ENCODE measurements around the gene SIN3B. TPM values are rescaled to one million over a fixed set of nuclear protein-coding genes. Genes with fewer than 3 reads are reported as not detected.

The SIN3B gene
- polyA plus RNA-seq, 3 donors: 7.2 to 154 (median 10.2) TPM

DNA sequence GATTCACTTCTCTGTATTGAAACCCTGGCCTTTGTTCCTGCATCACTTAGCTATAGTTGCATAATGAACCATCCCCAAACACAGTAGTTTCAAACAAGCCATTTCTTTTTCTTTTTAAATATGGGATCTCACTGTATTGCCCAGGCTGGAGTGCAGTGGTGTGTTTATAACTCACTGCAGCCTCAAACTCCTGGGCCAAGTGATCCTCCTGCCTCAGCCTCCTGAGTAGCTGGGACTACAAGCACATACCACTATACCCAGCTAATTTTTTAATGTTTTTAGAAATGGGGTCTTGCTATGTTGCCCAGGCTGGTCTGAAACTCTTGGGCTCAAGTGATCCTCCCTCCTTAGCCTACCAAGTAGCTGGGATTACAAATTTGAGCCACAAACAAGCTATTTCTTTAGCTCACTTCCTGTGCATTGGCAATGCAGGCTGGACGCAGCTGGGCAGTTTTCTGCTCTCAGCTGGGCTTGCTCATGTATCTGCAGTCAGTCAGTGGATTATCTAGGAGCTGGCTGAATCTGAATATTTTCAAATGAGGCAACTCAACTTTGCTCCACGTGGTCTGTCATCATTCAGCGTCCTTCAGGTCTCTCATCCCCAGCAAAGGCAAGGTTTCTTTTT is 49.5 kb upstream of the SIN3B start:
- Mint-ChIP-seq H3K27ac (peak overlapping the region; percentile 11 to 82 (median 42)), H3K36me3 (no peaks in the 10 kb centered on the region), H3K4me1 (peaks cover 32% of the 10 kb centered on the region), H3K9me3 (peaks cover 0 to 6% (median 2%) of the 10 kb centered on the region in 7 donors), H3K27me3 (ENCODE audit: low read depth in 3 of 3) (peaks cover 0 to 8% (median 3%) of the 10 kb centered on the region in 3 donors), H3K4me3 (peak overlapping the region in 1 of 2 donors; percentile 59)
- Histone ChIP-seq H3K4me2 (replicated peaks; ENCODE audit: extremely low read depth, low read length, poor library complexity, severe bottlenecking) (peak overlapping the region; percentile 34), H3K27me3 (ENCODE audit: control insufficient read depth in 2 of 2, insufficient read depth in 2 of 2, low read length in 2 of 2) (no peaks in the 10 kb centered on the region), H3K79me2 (ENCODE audit: insufficient read depth, low read length) (no peaks in the 10 kb centered on the region), H3K4me3 (replicated peaks in 1 of 3; ENCODE audit: low read depth in 2 of 3, low read length in 3 of 3) (no peak overlapping the region), H2AFZ (ENCODE audit: insufficient read depth, low read depth, low read length, poor library complexity, severe bottlenecking) (no peak overlapping the region), H3K9me3 (replicated peaks in 1 of 2; ENCODE audit: control insufficient read depth in 1 of 2, insufficient read depth in 1 of 2, low read length in 2 of 2) (no peaks in the 10 kb centered on the region), H4K20me1 (ENCODE audit: insufficient read depth, low read length) (no peaks in the 10 kb centered on the region), H3K9ac (ENCODE audit: insufficient read depth, low read length, poor library complexity, severe bottlenecking) (no peak overlapping the region), H3K27ac (ENCODE audit: low read depth in 1 of 2, low read length in 2 of 2) (peak overlapping the region; percentile 32), H3K4me1 (ENCODE audit: control insufficient read depth in 1 of 2, insufficient read depth in 2 of 2, low read length in 2 of 2) (peaks cover 28 to 36% of the 10 kb centered on the region in 2 donors), H3K36me3 (replicated peaks in 1 of 2; ENCODE audit: control insufficient read depth in 1 of 2, insufficient read depth in 2 of 2, low read length in 2 of 2) (no peaks in the 10 kb centered on the region)
- DNase-seq: peak in 1 of 3 donors; percentile 12
- TF ChIP-seq, protein P1, sequence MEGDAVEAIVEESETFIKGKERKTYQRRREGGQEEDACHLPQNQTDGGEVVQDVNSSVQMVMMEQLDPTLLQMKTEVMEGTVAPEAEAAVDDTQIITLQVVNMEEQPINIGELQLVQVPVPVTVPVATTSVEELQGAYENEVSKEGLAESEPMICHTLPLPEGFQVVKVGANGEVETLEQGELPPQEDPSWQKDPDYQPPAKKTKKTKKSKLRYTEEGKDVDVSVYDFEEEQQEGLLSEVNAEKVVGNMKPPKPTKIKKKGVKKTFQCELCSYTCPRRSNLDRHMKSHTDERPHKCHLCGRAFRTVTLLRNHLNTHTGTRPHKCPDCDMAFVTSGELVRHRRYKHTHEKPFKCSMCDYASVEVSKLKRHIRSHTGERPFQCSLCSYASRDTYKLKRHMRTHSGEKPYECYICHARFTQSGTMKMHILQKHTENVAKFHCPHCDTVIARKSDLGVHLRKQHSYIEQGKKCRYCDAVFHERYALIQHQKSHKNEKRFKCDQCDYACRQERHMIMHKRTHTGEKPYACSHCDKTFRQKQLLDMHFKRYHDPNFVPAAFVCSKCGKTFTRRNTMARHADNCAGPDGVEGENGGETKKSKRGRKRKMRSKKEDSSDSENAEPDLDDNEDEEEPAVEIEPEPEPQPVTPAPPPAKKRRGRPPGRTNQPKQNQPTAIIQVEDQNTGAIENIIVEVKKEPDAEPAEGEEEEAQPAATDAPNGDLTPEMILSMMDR (IDR thresholded peaks at IDR 0.05): no peak
- intact Hi-C loops (cut with micrococcal nuclease): loop anchor here (2.0 to 5.0 kb wide), 6 partner anchors 48 to 273 kb away; partner anchors contain the start of gene SIN3B (in 1 of the 2)
- 40% methylated on average over 2 of the region's 3 CpGs for WGBS (ENCODE audit: insufficient coverage)

DNA sequence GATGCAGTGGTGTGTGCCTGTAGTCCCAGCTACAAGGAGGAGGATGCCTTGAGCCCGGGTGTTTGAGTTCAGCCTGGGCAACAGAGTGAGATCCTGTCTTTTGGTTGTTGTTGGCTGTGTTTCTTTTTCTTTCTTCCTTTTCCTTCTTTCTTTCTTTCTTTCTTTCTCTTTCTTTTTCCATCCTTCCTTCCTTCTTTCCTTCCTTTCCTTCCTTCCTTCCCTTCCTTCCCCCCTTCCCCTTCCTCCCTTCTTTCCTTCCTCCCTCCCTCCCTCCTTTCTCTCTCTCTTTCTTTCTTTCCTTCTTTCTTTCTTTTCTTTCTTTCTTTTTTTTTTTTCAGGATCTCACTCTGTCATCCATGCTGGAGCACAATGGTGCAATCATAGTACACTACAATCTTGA is 46.5 kb upstream of the SIN3B start:
- DNase-seq: no peak
- H3K36me3 ChIP-seq (replicated peaks in 1 of 2; ENCODE audit: control insufficient read depth in 1 of 2, insufficient read depth in 2 of 2, low read length in 2 of 2): no peaks in the 10 kb centered on the region
- Mint-ChIP-seq H3K36me3 (no peaks in the 10 kb centered on the region), H3K9me3 (peaks cover 0 to 2% (median 2%) of the 10 kb centered on the region in 7 donors), H3K27ac (no peak overlapping the region), H3K4me3 (no peak overlapping the region), H3K4me1 (peaks cover 39% of the 10 kb centered on the region), H3K27me3 (ENCODE audit: low read depth in 3 of 3) (peaks cover 1 to 9% (median 4%) of the 10 kb centered on the region in 3 donors)
- no peak overlapping the region for H3K4me3 ChIP-seq (replicated peaks in 1 of 3; ENCODE audit: low read depth in 2 of 3, low read length in 3 of 3)
- TF ChIP-seq, protein P1 (IDR thresholded peaks at IDR 0.05): no peak
- H3K79me2 ChIP-seq (ENCODE audit: insufficient read depth, low read length): no peaks in the 10 kb centered on the region
- no CpG with 5 or more reads among the region's 1 CpG for WGBS (ENCODE audit: insufficient coverage)
- H3K9ac ChIP-seq (ENCODE audit: insufficient read depth, low read length, poor library complexity, severe bottlenecking): no peak overlapping the region
- no peak overlapping the region for H2AFZ ChIP-seq (ENCODE audit: insufficient read depth, low read depth, low read length, poor library complexity, severe bottlenecking)
- peaks cover 28 to 36% of the 10 kb centered on the region in 2 donors for H3K4me1 ChIP-seq (ENCODE audit: control insufficient read depth in 1 of 2, insufficient read depth in 2 of 2, low read length in 2 of 2)
- intact Hi-C loops (cut with micrococcal nuclease): no loop called here
- no peak overlapping the region for H3K27ac ChIP-seq (ENCODE audit: low read depth in 1 of 2, low read length in 2 of 2)
- no peaks in the 10 kb centered on the region for H3K9me3 ChIP-seq (replicated peaks in 1 of 2; ENCODE audit: control insufficient read depth in 1 of 2, insufficient read depth in 1 of 2, low read length in 2 of 2)
- H3K27me3 ChIP-seq (ENCODE audit: control insufficient read depth in 2 of 2, insufficient read depth in 2 of 2, low read length in 2 of 2): no peaks in the 10 kb centered on the region
- no peak overlapping the region for H3K4me2 ChIP-seq (replicated peaks; ENCODE audit: extremely low read depth, low read length, poor library complexity, severe bottlenecking)
- H4K20me1 ChIP-seq (ENCODE audit: insufficient read depth, low read length): no peaks in the 10 kb centered on the region

Data from CD14-positive monocyte (primary cell).